Measurements from ENCODE around the gene YARS1.

Gene YARS1

DNA sequence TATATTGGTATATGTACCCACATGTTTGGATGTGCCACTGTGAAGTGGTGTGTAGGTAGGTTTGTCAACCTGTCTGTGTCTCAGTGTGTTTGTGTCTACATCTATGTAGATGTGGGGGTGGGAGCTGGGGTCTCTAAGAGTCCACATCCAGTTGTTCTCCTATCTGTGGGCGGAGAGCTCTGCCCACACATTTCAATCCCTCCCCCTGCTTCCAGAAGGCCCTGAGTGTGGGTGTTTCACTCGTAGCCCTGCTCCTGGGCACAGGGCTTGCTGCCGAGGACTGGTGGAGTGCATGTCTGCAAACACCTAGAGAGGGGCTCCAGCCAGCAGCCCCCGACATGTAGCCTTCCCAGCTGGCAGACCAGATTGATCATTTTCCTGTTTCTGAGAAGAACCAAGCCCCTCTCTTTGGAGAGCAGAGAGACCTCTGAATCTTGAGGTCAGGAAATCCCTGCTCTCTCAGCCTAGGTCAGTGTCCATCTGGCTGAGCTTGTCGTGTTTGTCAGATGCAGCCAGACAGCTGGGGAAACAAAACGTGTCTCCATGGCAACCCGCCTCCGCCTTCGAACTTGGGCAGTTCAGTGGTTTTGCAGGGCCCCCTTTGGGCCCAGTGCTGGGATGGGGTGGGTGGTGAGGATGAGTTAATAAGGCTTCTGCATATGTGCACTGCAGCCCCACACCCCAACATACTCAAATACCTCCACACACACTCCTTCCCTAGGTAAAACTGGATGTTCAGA lies 83.4 kb downstream of the YARS1 start:
- DNase-seq = no peak
- in situ Hi-C loops (cut with HindIII; ENCODE audit: low pct_ligation_motif_present, low pct_unique_long_range_greater_than_20kb, low sequenced_read_pairs) = no loop called here

DNA sequence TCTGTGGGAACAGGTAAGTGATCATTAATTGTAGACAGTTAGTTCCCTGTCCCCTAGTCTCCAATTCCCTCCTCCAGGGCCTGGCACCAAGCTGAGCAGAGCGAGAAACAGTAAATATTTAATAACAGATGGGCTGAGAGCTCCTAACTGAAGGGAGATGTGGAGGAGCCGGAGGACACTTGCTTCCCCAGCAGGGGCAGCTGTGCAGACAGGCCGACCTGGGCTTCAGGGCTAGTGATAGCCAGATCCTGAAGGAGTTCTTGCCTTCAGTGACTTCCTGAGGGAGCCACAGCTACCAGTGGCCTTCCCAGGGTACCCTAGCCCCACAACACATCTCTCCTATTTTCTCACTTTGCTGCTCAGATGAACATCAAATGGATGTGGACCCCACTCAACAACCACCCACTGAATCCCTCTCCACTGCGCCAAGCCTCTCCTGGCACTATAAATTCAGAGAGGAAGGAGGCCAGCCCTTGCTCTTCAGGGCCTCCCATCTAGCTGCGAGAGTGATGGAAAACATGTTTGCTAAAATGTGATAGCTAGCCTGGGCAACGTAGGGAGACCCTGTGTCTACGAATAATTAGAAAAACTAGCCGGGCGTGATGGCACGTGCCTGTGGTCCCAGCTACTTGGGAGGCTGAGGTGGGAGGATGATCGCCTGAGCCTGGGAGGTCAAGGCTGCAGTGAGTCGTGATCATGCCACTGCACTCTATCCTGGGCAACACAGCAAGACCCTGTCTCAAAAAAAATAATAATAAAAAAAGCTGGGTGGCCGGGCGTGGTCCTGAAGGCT lies 87.7 kb downstream of the YARS1 start:
- DNase-seq = no peak
- in situ Hi-C loops (cut with HindIII; ENCODE audit: low pct_ligation_motif_present, low pct_unique_long_range_greater_than_20kb, low sequenced_read_pairs) = no loop called here

DNA sequence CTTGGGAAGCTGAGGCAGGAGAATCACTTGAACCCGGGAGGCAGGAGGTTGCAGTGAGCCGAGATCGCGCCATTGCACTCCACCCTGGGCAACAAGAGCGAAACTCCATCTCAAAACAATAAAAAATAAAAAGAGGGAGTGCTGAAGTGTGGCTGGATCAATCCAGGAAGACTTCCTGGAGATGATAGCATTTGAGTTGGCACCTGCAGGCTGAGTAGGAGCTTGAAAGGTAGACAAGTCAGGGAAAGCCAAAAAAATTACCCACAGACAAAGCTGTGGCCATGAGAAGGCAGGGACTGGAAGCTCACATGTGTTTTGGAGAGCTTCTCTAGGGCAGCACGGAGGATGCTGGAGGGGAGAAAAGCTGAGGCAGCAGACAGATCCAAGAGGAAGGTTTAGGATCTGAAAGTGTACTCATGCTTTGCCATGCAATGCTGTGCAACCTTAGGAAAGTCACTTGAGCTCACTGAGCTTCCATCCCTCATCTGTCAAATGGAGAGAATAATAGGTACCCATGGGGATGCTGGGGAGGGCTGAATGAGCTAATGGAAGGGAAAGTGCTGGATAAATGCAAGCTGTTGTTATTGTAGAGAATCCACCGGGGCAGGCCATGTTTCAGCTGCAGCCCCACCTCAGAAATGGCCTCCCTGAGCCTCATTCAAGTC lies 88.6 kb downstream of the YARS1 start:
- no peak for DNase-seq
- in situ Hi-C loops (cut with HindIII; ENCODE audit: low pct_ligation_motif_present, low pct_unique_long_range_greater_than_20kb, low sequenced_read_pairs) = no loop called here

DNA sequence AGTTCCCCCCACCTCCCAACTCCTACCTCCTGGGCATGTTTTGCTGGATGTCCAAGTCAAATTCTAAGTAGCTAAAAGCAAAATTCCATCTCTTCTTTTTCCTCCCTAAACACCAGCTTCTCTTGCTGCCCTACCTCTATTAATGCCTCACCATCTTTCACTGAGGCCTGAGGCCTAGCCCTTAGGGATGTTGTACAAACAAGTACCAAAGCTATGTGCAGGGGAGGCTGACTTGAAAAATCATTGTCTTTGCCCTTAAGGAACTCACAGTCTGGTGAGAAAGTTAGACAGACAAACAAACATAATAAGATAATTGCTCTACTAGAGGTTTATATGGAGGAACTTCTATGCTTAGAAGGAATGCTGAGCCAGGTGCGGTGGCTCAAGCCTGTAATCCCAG lies 89.3 kb downstream of the YARS1 start:
- no peak for DNase-seq
- in situ Hi-C loops (cut with HindIII; ENCODE audit: low pct_ligation_motif_present, low pct_unique_long_range_greater_than_20kb, low sequenced_read_pairs) = no loop called here

DNA sequence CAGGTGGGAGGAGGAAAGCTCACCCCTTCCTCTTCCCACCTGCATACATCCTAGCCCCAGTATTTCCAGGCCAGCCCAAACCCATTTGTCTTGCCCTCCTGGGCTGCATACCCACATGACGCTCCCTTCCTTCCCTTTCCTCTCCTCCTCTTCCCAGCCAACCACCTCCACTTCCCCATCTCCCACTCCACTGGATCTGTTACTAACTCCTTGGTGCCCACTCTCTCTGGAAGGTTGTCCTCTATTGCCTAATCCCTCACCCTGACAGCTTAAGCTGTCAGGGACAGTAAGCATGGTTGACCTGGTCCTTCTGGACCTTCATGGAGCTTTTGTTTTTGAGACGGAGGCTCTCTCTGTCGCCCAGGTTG lies 91.6 kb downstream of the YARS1 start:
- no peak for DNase-seq
- in situ Hi-C loops (cut with HindIII; ENCODE audit: low pct_ligation_motif_present, low pct_unique_long_range_greater_than_20kb, low sequenced_read_pairs) = no loop called here

All from ACHN (cell line).